PC-9 (cell line): ENCODE results near the gene ORMDL1.

ENCODE experiments used
- EZH2 ChIP-seq: fragments of 200-600 bp; sonication (generic); IDR thresholded peaks from 2 replicates; pipeline ENCODE4 v1.8.0; 2017; ENCODE audit warnings: antibody characterized with exemption, low read depth
- TF ChIP-seq, protein P1 (sequence below): fragments of 200-600 bp; sonication (generic); conservative IDR thresholded peaks from 2 replicates; pipeline ENCODE4 v1.6.1; 2017; ENCODE audit warnings: mixed run types, antibody characterized with exemption, mild to moderate bottlenecking, moderate library complexity

DNA sequence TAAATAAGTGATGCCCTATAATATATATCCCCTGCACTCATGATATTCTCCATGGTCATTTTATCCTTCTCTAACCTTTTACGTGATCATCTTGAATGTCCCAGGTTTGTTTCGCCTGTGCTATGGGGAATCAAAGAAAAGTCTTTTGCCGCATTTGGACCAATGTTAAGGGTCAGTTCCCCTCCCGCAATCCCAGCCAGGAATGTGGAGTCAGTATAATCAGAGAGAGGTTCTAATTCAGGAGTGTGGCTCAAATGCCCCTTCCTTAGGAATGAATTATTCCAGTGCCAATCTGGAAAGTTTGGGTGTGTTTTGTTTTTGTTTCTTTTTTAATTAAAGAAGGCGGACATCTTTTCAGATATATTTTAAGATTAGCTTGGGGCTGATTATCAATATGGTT is 41.9 kb upstream of the ORMDL1 start:
- TF ChIP-seq EZH2: no peak
- TF ChIP-seq, protein P1, sequence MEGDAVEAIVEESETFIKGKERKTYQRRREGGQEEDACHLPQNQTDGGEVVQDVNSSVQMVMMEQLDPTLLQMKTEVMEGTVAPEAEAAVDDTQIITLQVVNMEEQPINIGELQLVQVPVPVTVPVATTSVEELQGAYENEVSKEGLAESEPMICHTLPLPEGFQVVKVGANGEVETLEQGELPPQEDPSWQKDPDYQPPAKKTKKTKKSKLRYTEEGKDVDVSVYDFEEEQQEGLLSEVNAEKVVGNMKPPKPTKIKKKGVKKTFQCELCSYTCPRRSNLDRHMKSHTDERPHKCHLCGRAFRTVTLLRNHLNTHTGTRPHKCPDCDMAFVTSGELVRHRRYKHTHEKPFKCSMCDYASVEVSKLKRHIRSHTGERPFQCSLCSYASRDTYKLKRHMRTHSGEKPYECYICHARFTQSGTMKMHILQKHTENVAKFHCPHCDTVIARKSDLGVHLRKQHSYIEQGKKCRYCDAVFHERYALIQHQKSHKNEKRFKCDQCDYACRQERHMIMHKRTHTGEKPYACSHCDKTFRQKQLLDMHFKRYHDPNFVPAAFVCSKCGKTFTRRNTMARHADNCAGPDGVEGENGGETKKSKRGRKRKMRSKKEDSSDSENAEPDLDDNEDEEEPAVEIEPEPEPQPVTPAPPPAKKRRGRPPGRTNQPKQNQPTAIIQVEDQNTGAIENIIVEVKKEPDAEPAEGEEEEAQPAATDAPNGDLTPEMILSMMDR: no peak
